Tibial nerve (tissue), 4 donors: ENCODE data around the gene GRB10.

Experiments used
- CTCF ChIP-seq, 5 experiments: fragments of 200-600 bp in 3 of 5; fragments of 450-650 bp in 2 of 5; sonication (generic) in 3 of 5; IDR thresholded peaks; one replicate each; pipeline ENCODE4 v1.5.1; 2016 to 2019; ENCODE audit warnings: antibody characterized with exemption in 5 of 5, mild to moderate bottlenecking in 3 of 5, moderate library complexity in 2 of 5
- EP300 ChIP-seq, 2 donors: sonication (generic); formaldehyde crosslinking; IDR thresholded peaks; one replicate each; pipeline ENCODE4 v1.6.1; 2017; ENCODE audit warnings: antibody characterized with exemption in 2 of 2, mild to moderate bottlenecking in 1 of 2
- POLR2A ChIP-seq, 2 donors: fragments of 450-650 bp; IDR thresholded peaks; one replicate each; pipeline ENCODE4 v1.6.1; 2017; ENCODE audit warnings: antibody characterized with exemption in 2 of 2, mild to moderate bottlenecking in 2 of 2, moderate library complexity in 2 of 2

DNA sequence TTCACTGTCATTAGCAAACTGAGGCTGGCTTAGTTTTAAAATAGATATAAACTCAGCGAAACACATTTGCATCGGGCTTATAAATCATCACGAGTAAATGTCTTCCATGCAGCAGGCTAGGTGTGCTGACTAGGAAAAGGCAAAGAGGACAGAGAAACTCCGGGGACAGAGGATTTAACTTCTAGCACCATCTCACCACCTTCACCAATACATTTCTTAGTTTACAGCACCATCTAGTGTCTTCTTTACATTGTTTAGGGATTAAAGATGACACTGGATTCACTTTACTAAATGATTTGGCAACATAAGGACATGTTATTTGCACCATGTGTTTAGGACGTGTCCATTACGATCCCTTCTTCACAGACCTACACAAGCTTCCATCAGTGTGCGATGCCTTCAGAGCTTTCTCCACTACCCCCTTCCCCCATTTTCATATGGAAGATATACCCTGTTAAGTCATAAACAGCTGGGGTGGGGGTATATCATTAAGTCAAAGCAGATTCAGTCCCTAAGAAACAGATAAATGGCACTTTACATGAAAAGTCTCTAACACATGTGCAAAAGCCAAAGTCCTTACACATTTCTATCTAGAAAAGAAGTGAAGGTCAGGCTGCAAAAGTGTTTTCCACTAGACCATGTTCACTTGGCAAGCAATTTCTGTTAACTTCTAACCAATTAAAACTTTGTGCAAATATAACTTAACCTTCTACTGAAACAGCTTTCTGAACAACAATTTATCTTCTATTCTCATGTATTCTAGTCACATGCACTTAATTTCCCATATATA lies 103.3 kb downstream of the GRB10 start:
- TF ChIP-seq CTCF (IDR thresholded peaks at IDR 0.05) (peak in 2 of 5 experiments; percentile 25 to 44), POLR2A (IDR thresholded peaks at IDR 0.05) (no peak), EP300 (IDR thresholded peaks at IDR 0.05) (no peak)
